Measurements from ENCODE around the gene ANKRD16.
"Not testable (repeated sequence)": the region's sequence is repeated elsewhere in the genome, so short reads cannot be mapped to it uniquely, and the experiment has no call there.

The ANKRD16 gene

GRCh38 chr10:5862360-5862961 lies 27.2 kb downstream of the ANKRD16 start:
- TF ChIP-seq CTCF (IDR thresholded peaks at IDR 0.05; ENCODE audit: unreplicated experiment in 3 of 3): no peak
- peaks cover 46% of the 10 kb centered on the region for H3K36me3 Mint-ChIP-seq (ENCODE audit: low read depth)
- peaks cover 4% of the 10 kb centered on the region for H3K4me1 Mint-ChIP-seq

GRCh38 chr10:5860066-5860465 lies 29.6 kb downstream of the ANKRD16 start:
- Mint-ChIP-seq H3K36me3 (ENCODE audit: low read depth) (peaks cover 32% of the 10 kb centered on the region), H3K9me3 (no peaks in the 10 kb centered on the region), H3K27me3 (ENCODE audit: low read depth) (peaks cover 3% of the 10 kb centered on the region), H3K4me1 (peaks cover 4% of the 10 kb centered on the region), H3K4me3 (no peak overlapping the region), H3K27ac (no peak overlapping the region)
- no peak for TF ChIP-seq CTCF (IDR thresholded peaks at IDR 0.05; ENCODE audit: unreplicated experiment in 3 of 3)

More at GRCh38 chr10:5862360-5862961, 27.2 kb downstream of the ANKRD16 start:
- no peak overlapping the region for H3K27ac Mint-ChIP-seq
- H3K4me3 Mint-ChIP-seq: no peak overlapping the region
- H3K27me3 Mint-ChIP-seq (ENCODE audit: low read depth): no peaks in the 10 kb centered on the region
- peaks cover 2% of the 10 kb centered on the region for H3K9me3 Mint-ChIP-seq

GRCh38 chr10:5858811-5859210 lies 30.9 kb downstream of the ANKRD16 start:
- no peak overlapping the region for H3K4me3 Mint-ChIP-seq
- peaks cover 22% of the 10 kb centered on the region for H3K36me3 Mint-ChIP-seq (ENCODE audit: low read depth)
- no peaks in the 10 kb centered on the region for H3K9me3 Mint-ChIP-seq
- peaks cover 3% of the 10 kb centered on the region for H3K27me3 Mint-ChIP-seq (ENCODE audit: low read depth)
- peaks cover 10% of the 10 kb centered on the region for H3K4me1 Mint-ChIP-seq
- no peak overlapping the region for H3K27ac Mint-ChIP-seq
- TF ChIP-seq CTCF (IDR thresholded peaks at IDR 0.05; ENCODE audit: unreplicated experiment in 3 of 3): no peak

GRCh38 chr10:5856701-5857004 lies 33.0 kb downstream of the ANKRD16 start:
- TF ChIP-seq CTCF (IDR thresholded peaks at IDR 0.05; ENCODE audit: unreplicated experiment in 3 of 3): no peak
- H3K27ac Mint-ChIP-seq: no peak overlapping the region
- H3K27me3 Mint-ChIP-seq (ENCODE audit: low read depth): peaks cover 11% of the 10 kb centered on the region
- H3K4me1 Mint-ChIP-seq: peaks cover 10% of the 10 kb centered on the region
- peaks cover 5% of the 10 kb centered on the region for H3K36me3 Mint-ChIP-seq (ENCODE audit: low read depth)
- no peaks in the 10 kb centered on the region for H3K9me3 Mint-ChIP-seq
- H3K4me3 Mint-ChIP-seq: no peak overlapping the region

- TF ChIP-seq CTCF (IDR thresholded peaks at IDR 0.05; ENCODE audit: unreplicated experiment in 3 of 3): no peak
- no peak overlapping the region for H3K4me3 Mint-ChIP-seq
These were observed 33.6 kb downstream of the ANKRD16 start for GRCh38 chr10:5855979-5856700.

GRCh38 chr10:5854131-5854475 lies 35.6 kb downstream of the ANKRD16 start:
- Mint-ChIP-seq H3K4me1 (peaks cover 6% of the 10 kb centered on the region), H3K9me3 (no peaks in the 10 kb centered on the region), H3K27ac (peak overlapping the region in 2 of 3 experiments; percentile 61 to 77), H3K27me3 (ENCODE audit: low read depth) (peaks cover 11% of the 10 kb centered on the region), H3K36me3 (ENCODE audit: low read depth) (no peaks in the 10 kb centered on the region), H3K4me3 (no peak overlapping the region)
- TF ChIP-seq CTCF (IDR thresholded peaks at IDR 0.05; ENCODE audit: unreplicated experiment in 3 of 3): no peak

More at GRCh38 chr10:5855979-5856700, 33.6 kb downstream of the ANKRD16 start:
- H3K9me3 Mint-ChIP-seq: no peaks in the 10 kb centered on the region
- peaks cover 11% of the 10 kb centered on the region for H3K27me3 Mint-ChIP-seq (ENCODE audit: low read depth)
- peaks cover under 1% of the 10 kb centered on the region for H3K36me3 Mint-ChIP-seq (ENCODE audit: low read depth)
- H3K27ac Mint-ChIP-seq: no peak overlapping the region
- peaks cover 10% of the 10 kb centered on the region for H3K4me1 Mint-ChIP-seq

GRCh38 chr10:5846667-5847066 lies 43.0 kb downstream of the ANKRD16 start:
- H3K36me3 Mint-ChIP-seq (ENCODE audit: low read depth); H3K9me3 Mint-ChIP-seq; H3K27me3 Mint-ChIP-seq (ENCODE audit: low read depth); H3K4me3 Mint-ChIP-seq; H3K4me1 Mint-ChIP-seq: not testable (repeated sequence)
- H3K27ac Mint-ChIP-seq: peak overlapping the region in 1 of 3 experiments; percentile 28
